Astrocyte (in vitro differentiated cells and primary cell): ENCODE results near the gene NPTX1.

Experiments
- EZH2 ChIP-seq: IDR thresholded peaks from 2 replicates; pipeline ENCODE4 v1.6.1; 2012; ENCODE audit warnings: mild to moderate bottlenecking, low read length, inconsistent platforms; ENCODE audit not compliant: insufficient read depth
- TF ChIP-seq, protein P1 (sequence below): IDR thresholded peaks from 2 replicates; pipeline ENCODE4 v1.5.1; 2011; ENCODE audit warnings: low read depth, mild to moderate bottlenecking, inconsistent platforms, low read length, moderate library complexity; ENCODE audit not compliant: insufficient read depth

DNA sequence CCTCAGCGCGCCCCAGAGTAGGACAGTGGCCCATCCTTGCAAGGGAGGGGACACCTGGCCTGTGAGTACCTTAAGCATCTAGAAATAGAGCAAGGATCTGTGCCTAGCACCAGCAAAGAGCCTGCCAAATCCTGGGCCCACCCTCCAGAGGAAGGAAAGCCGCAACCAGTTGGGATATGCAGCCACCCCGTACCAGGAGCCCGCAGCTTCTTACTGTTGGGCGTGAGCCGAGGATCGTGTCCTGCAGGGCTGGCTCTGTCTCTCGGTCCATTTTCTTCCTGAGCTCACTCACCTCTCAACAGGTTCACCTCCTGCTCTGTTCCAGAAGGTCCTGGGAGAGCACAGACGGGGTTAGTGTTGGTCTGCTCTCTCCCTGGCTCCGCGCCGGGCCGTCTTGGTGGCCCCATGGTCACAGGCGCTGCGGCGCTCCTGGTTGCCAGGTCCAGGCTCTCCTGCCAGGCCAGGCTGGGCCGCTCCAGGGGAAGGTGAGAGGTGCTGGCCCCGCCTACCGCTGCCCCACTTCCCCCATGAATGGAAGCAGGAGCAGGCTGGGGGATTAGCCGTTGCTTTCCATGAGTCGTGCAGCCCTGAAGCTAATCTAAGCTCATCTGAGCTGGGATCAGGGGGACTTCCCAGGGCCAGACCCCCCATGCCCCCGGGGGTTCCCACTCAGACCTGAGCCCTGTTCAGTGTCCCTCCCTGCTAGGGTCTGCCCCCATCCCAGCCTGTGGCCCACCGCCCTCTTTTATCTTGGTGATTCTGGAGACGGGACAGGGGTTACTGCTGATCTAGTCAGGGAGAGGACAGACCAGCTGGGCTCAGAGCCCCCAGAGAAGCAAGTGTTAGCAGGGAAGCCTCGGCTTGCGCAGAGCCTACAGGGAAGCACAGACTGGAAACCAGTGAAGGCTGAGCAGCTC, 48.8 kb downstream of the NPTX1 start:
- TF ChIP-seq, protein P1, sequence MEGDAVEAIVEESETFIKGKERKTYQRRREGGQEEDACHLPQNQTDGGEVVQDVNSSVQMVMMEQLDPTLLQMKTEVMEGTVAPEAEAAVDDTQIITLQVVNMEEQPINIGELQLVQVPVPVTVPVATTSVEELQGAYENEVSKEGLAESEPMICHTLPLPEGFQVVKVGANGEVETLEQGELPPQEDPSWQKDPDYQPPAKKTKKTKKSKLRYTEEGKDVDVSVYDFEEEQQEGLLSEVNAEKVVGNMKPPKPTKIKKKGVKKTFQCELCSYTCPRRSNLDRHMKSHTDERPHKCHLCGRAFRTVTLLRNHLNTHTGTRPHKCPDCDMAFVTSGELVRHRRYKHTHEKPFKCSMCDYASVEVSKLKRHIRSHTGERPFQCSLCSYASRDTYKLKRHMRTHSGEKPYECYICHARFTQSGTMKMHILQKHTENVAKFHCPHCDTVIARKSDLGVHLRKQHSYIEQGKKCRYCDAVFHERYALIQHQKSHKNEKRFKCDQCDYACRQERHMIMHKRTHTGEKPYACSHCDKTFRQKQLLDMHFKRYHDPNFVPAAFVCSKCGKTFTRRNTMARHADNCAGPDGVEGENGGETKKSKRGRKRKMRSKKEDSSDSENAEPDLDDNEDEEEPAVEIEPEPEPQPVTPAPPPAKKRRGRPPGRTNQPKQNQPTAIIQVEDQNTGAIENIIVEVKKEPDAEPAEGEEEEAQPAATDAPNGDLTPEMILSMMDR = no peak
- no peak for TF ChIP-seq EZH2
